Calu3 (cell line): ENCODE measurements around the gene RAC2. TPM values are rescaled to one million over a fixed set of nuclear protein-coding genes. Genes with fewer than 3 reads are reported as not detected.

Experiments
- BruUV-seq: library from RNA; stranded (reverse); fragments of 400-500 nt; replicated peaks from 2 replicates; lab custom pipeline; 2021; lab: Mats Ljungman, UMichigan
- CTCF ChIA-PET: fragments of 300-600 bp; sonication (Branson Sonifier 250); formaldehyde crosslinking; loops from one replicate; lab custom pipeline; 2022; ENCODE audit warnings: antibody characterized with exemption; lab: Charles Lee
- DNase-seq: peaks from one replicate; pipeline ENCODE4 v3.0.0; 2022
- H3K27ac Mint-ChIP-seq: one replicate; pipeline ENCODE4 v1.8.0; 2022; ENCODE audit warnings: mixed read lengths; ENCODE audit not compliant: unreplicated experiment
- H3K27me3 Mint-ChIP-seq: one replicate; pipeline ENCODE4 v1.8.0; 2022; ENCODE audit warnings: mixed read lengths; ENCODE audit not compliant: unreplicated experiment
- H3K36me3 Mint-ChIP-seq: one replicate; pipeline ENCODE4 v1.8.0; 2022; ENCODE audit warnings: mild to moderate bottlenecking, moderate library complexity, mixed read lengths; ENCODE audit not compliant: insufficient read depth, unreplicated experiment
- H3K4me1 Mint-ChIP-seq: one replicate; pipeline ENCODE4 v1.8.0; 2022; ENCODE audit warnings: mild to moderate bottlenecking, low read depth, mixed read lengths; ENCODE audit not compliant: unreplicated experiment
- H3K4me3 Mint-ChIP-seq: one replicate; pipeline ENCODE4 v1.8.0; 2022; ENCODE audit warnings: mild to moderate bottlenecking, low read depth, moderate library complexity, mixed read lengths; ENCODE audit not compliant: unreplicated experiment
- H3K9me3 Mint-ChIP-seq: one replicate; pipeline ENCODE4 v1.8.0; 2022; ENCODE audit warnings: low read depth, mixed read lengths; ENCODE audit not compliant: unreplicated experiment
- intact Hi-C: fragments of 100-400 bp; cut with micrococcal nuclease; formaldehyde crosslinking; loops from one replicate; pipeline ENCODE4 v1.10.0; 2022; ENCODE audit not compliant: unreplicated experiment
- total RNA-seq: library from RNA; stranded (reverse); gene quantifications from 2 replicates; pipeline ENCODE4 v1.2.3, GENCODE V29; 2022
- TF ChIP-seq, protein P1 (sequence below): fragments of 200-600 bp; IDR thresholded peaks from one replicate; pipeline ENCODE4 v1.8.0; 2022; ENCODE audit warnings: antibody characterized with exemption; ENCODE audit not compliant: unreplicated experiment

The RAC2 gene
- total RNA-seq, 1 experiment from 2014 or later = 21.0 TPM

DNA sequence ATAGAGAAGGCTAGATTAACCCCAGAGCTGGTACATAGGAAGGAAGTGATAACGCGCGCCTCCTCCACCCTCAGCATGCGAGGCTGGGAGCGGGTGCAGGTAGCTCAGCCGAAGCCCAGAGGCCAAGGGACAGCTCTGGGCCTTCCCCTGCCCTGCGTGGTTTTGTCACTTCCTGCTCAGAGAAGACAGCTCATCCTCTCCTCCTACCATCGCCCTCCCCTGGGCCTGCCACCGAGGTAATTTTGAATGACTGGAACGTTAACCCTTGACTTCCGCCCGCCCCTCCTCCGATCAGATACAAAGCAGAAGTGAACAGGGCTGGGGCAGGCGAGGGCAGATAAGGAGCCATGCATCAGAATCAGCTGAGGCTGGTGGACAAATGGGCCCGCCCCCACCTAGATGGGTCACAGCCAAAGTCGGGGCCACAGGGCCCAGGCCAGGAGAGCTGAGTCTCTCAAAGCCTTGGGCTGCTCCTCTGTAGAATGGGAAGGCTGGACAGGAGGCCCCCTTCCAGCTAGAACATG is 1.6 kb downstream of the RAC2 start:
- H3K4me1 Mint-ChIP-seq = peaks cover 9% of the 10 kb centered on the region
- BruUV-seq = no TSS peak
- no peaks in the 10 kb centered on the region for H3K9me3 Mint-ChIP-seq
- intact Hi-C loops = no loop called here
- CTCF ChIA-PET = interaction anchor here (0.8 to 1.3 kb wide), 2 partner anchors 13 to 17 kb away, joined by 3 to 4 read pairs; no protein-coding TSS in a partner anchor
- no peak overlapping the region for H3K4me3 Mint-ChIP-seq
- TF ChIP-seq, protein P1, sequence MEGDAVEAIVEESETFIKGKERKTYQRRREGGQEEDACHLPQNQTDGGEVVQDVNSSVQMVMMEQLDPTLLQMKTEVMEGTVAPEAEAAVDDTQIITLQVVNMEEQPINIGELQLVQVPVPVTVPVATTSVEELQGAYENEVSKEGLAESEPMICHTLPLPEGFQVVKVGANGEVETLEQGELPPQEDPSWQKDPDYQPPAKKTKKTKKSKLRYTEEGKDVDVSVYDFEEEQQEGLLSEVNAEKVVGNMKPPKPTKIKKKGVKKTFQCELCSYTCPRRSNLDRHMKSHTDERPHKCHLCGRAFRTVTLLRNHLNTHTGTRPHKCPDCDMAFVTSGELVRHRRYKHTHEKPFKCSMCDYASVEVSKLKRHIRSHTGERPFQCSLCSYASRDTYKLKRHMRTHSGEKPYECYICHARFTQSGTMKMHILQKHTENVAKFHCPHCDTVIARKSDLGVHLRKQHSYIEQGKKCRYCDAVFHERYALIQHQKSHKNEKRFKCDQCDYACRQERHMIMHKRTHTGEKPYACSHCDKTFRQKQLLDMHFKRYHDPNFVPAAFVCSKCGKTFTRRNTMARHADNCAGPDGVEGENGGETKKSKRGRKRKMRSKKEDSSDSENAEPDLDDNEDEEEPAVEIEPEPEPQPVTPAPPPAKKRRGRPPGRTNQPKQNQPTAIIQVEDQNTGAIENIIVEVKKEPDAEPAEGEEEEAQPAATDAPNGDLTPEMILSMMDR = no peak
- H3K27me3 Mint-ChIP-seq = no peaks in the 10 kb centered on the region
- peaks cover 11% of the 10 kb centered on the region for H3K36me3 Mint-ChIP-seq
- no peak overlapping the region for H3K27ac Mint-ChIP-seq
- no peak for DNase-seq

DNA sequence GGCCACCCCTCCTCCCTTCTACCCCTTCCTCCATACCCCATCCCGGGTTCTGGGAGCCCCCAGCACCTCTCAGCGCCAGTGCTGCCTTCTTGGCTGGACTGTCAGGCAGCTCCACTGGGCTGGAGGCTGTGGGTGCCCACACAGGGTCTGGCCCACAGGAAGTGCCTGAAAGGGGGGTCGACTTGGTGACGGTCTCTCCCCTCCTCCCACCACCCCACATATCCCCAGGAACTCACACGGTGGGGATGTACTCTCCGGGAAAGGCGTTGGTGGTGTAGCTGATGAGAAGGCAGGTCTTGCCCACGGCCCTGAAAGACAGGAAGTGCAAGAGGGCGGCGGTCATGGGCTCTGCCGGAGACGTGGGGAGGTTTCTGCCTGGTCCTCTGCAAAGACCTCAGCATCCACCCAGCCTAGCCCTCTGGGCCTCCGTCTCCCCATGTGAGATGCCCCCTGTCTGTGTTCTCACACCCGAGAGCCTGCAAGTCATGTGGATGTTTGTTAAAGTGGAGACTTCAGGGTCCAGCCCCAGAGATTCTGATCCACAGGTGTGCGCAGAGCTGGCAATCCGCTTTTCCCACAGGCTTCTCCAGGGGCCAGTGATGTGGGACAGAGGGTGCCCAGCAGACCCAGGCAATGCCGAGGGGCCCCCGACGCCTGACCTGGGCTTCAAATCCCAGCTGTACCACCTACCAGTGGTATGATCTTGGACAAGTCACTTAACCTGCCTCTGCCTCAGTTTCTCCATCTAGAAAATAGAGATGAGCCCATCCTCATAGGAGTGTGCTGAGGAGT is 2.5 kb downstream of the RAC2 start:
- no peaks in the 10 kb centered on the region for H3K27me3 Mint-ChIP-seq
- TF ChIP-seq, protein P1 = no peak
- CTCF ChIA-PET = no interaction called here
- no peaks in the 10 kb centered on the region for H3K9me3 Mint-ChIP-seq
- BruUV-seq = no TSS peak
- intact Hi-C loops = no loop called here
- peaks cover 9% of the 10 kb centered on the region for H3K4me1 Mint-ChIP-seq
- no peak overlapping the region for H3K27ac Mint-ChIP-seq
- no peak overlapping the region for H3K4me3 Mint-ChIP-seq
- no peak for DNase-seq
- H3K36me3 Mint-ChIP-seq = peaks cover 11% of the 10 kb centered on the region

DNA sequence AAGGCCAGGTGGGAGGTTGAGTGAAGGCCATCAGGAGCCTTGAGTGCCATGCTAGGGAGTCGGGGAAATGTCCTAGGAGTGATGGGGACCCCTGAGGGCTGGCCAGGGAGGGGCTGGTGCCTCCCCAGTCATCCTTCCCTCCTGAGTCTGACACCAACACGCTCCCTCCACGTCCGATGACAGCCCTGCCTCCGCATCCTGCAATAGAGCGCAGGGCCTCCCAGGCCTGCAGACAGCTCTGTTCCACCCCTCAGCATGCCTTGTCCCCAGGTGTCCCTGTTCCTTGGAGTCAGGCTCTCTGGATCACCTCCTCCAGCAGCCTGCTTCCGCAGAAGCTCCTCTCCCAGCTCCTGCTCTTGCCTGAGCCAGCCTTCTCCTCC is 3.1 kb downstream of the RAC2 start:
- no peak for DNase-seq
- H3K4me1 Mint-ChIP-seq = peaks cover 9% of the 10 kb centered on the region
- CTCF ChIA-PET = no interaction called here
- no peak overlapping the region for H3K4me3 Mint-ChIP-seq
- BruUV-seq = no TSS peak
- TF ChIP-seq, protein P1 = no peak
- H3K27ac Mint-ChIP-seq = no peak overlapping the region
- H3K9me3 Mint-ChIP-seq = no peaks in the 10 kb centered on the region
- peaks cover 11% of the 10 kb centered on the region for H3K36me3 Mint-ChIP-seq
- intact Hi-C loops = no loop called here
- H3K27me3 Mint-ChIP-seq = no peaks in the 10 kb centered on the region

DNA sequence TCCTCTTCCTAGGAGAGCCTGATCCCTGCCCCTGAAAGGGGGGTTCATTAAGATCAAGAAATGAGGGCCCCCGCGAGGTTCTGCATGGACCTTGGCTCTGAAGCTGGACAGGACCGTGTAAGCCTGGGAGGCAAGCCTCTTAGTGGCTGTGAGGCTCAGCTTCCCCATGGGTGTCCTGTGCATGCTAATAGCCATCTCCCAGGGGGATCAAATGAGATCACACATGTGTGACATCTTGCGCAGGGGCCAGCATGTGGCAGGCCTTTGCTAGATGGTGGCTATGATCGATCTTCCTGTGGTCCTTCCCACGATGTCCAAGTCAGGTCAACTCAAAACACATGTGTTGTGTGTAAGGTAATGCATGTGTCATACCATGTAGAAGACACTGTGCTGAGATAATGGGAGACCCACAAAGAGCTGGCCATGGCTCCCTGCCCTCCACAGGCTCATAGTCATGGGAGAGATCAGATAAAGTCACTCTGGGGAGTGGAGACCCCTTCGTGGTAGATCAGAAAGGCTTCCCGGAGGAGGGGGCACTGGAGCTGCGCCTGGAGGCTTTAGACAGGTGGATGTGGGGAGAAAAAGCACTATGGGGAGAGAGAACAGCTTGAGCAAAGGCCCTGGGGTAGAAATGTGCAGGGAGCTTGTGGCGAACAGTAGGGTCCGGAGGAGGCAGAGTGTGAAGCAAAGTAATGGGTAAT is 3.7 kb downstream of the RAC2 start:
- BruUV-seq = no TSS peak
- no peak for DNase-seq
- CTCF ChIA-PET = interaction anchor here (0.5 kb wide), 1 partner anchor 86 kb away, joined by 3 read pairs; no protein-coding TSS in a partner anchor
- H3K4me3 Mint-ChIP-seq = no peak overlapping the region
- intact Hi-C loops = no loop called here
- H3K9me3 Mint-ChIP-seq = no peaks in the 10 kb centered on the region
- H3K27ac Mint-ChIP-seq = no peak overlapping the region
- H3K27me3 Mint-ChIP-seq = no peaks in the 10 kb centered on the region
- TF ChIP-seq, protein P1 = no peak
- H3K36me3 Mint-ChIP-seq = peaks cover 11% of the 10 kb centered on the region
- H3K4me1 Mint-ChIP-seq = peaks cover 9% of the 10 kb centered on the region
